Activated CD8-positive, alpha-beta memory T cell treated with anti-CD3 and anti-CD28 coated beads for 4 hours (primary cell): ENCODE results near the gene GPRC5D.

ENCODE experiments used
- DNase-seq, 2 donors: peaks; one replicate each; pipeline ENCODE4 v3.0.0-alpha.2; 2020; ENCODE audit warnings: low read depth in 2 of 2

GPRC5D gene

GRCh38 chr12:12979731-12980259, 27.8 kb upstream of the GPRC5D start:
- DNase-seq = no peak

- no peak for DNase-seq
These were observed 27.2 kb upstream of the GPRC5D start for GRCh38 chr12:12979126-12979525.

GRCh38 chr12:12977231-12977630, 25.3 kb upstream of the GPRC5D start:
- DNase-seq = no peak

- DNase-seq = no peak
These were observed 24.4 kb upstream of the GPRC5D start for GRCh38 chr12:12976366-12976765.

- no peak for DNase-seq
These were observed 23.5 kb upstream of the GPRC5D start for GRCh38 chr12:12975322-12976077.

- no peak for DNase-seq
These were observed 22.2 kb upstream of the GPRC5D start for GRCh38 chr12:12974211-12974610.

- DNase-seq = no peak
These were observed 21.0 kb upstream of the GPRC5D start for GRCh38 chr12:12973019-12973418.

GRCh38 chr12:12965836-12966235, 13.9 kb upstream of the GPRC5D start:
- no peak for DNase-seq

- DNase-seq = no peak
These were observed 12.3 kb upstream of the GPRC5D start for GRCh38 chr12:12964255-12964654.

- no peak for DNase-seq
These were observed 8.8 kb upstream of the GPRC5D start for GRCh38 chr12:12960639-12961209.

- DNase-seq = no peak
These were observed 6.9 kb upstream of the GPRC5D start for GRCh38 chr12:12958886-12959285.

- DNase-seq = no peak
These were observed 3.1 kb upstream of the GPRC5D start for GRCh38 chr12:12954878-12955625.

- DNase-seq = no peak
These were observed 2.4 kb upstream of the GPRC5D start for GRCh38 chr12:12954356-12954755.

GRCh38 chr12:12951504-12951903, 466 bp downstream of the GPRC5D start:
- DNase-seq = no peak

GRCh38 chr12:12947902-12948301, 4.1 kb downstream of the GPRC5D start:
- DNase-seq = no peak

- no peak for DNase-seq
These were observed 5.1 kb downstream of the GPRC5D start for GRCh38 chr12:12946686-12947355.

- DNase-seq = no peak
These were observed 6.4 kb downstream of the GPRC5D start for GRCh38 chr12:12945591-12945990.

GRCh38 chr12:12943586-12944260, 8.2 kb downstream of the GPRC5D start:
- DNase-seq = no peak

GRCh38 chr12:12941450-12942350, 10.3 kb downstream of the GPRC5D start:
- DNase-seq = no peak

- no peak for DNase-seq
These were observed 12.1 kb downstream of the GPRC5D start for GRCh38 chr12:12939888-12940287.
